Measurements from ENCODE around the gene AIP.

- TF ChIP-seq EZH2 (IDR thresholded peaks at IDR 0.05; ENCODE audit: borderline replicate concordance, insufficient read depth, low read depth, low read length, poor library complexity, severe bottlenecking) = no peak
- TF ChIP-seq, protein P1, sequence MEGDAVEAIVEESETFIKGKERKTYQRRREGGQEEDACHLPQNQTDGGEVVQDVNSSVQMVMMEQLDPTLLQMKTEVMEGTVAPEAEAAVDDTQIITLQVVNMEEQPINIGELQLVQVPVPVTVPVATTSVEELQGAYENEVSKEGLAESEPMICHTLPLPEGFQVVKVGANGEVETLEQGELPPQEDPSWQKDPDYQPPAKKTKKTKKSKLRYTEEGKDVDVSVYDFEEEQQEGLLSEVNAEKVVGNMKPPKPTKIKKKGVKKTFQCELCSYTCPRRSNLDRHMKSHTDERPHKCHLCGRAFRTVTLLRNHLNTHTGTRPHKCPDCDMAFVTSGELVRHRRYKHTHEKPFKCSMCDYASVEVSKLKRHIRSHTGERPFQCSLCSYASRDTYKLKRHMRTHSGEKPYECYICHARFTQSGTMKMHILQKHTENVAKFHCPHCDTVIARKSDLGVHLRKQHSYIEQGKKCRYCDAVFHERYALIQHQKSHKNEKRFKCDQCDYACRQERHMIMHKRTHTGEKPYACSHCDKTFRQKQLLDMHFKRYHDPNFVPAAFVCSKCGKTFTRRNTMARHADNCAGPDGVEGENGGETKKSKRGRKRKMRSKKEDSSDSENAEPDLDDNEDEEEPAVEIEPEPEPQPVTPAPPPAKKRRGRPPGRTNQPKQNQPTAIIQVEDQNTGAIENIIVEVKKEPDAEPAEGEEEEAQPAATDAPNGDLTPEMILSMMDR (IDR thresholded peaks at IDR 0.05) = no peak
Observed at GRCh38 chr11:67482275-67482826, 475 bp upstream of the AIP start.
